ENCODE results near the gene PSEN2. TPM values are rescaled to one million over a fixed set of nuclear protein-coding genes. Genes with fewer than 3 reads are reported as not detected.
A peak's percentile ranks its signal among the peaks of the same experiment; 100 is the strongest.
"Not testable (repeated sequence)": the region's sequence is repeated elsewhere in the genome, so short reads cannot be mapped to it uniquely, and the experiment has no call there.

The PSEN2 gene
- total RNA-seq, 2 experiments from 2014 or later = 0.64 to 0.69 TPM

DNA sequence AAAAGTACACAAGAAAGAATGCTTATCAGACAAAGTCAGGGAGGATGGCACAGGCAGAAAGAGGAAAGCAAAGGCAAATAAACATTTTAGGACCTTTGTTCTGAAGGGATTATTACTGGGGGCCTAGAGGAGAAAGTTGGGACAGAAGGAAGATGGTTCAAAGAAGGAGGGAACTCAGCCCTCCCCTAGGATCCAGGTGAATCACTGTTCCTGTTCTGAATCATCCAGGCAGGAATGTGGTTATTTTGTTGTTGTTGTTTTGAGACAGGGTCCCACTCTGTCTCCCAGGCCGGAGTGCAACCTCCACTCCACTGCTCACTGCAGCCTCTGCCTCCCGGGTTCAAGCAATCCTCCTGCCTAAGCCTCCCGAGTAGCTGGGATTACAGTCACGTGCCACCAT, 38.5 kb upstream of the PSEN2 start:
- no peaks in the 10 kb centered on the region for H3K27me3 Mint-ChIP-seq (ENCODE audit: low read depth)
- CTCF ChIA-PET = interaction anchor here (1.6 kb wide), 1 partner anchor 199 kb away, joined by 5 read pairs; no protein-coding TSS in a partner anchor
- H3K4me1 Mint-ChIP-seq (ENCODE audit: low read depth) = peaks cover 19% of the 10 kb centered on the region
- H3K9me3 Mint-ChIP-seq = peaks cover 7% of the 10 kb centered on the region
- H3K36me3 Mint-ChIP-seq (ENCODE audit: low read depth) = no peaks in the 10 kb centered on the region
- H3K27ac Mint-ChIP-seq = no peak overlapping the region
- intact Hi-C loops (cut with micrococcal nuclease) = no loop called here
- H3K4me3 Mint-ChIP-seq = no peak overlapping the region
- no peak for DNase-seq

DNA sequence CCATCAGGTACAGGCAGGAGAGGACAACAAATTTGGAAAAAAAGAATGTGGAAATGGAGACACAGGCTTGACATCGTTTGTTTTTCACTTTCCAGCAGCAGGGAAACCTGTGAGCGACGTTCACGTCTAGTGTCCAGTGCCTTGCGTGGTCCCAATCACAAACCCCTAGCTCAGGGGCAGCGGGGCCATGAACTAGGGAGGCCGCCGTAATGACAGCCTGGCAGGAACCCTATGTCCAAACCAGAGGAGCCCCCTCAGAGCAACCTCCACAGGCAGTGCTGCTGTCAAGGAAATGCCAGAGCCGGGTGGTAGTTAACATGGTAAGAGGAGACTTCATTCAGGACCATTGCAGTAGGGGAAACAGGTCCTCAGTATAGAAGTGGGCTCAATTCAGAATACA, 37.8 kb upstream of the PSEN2 start:
- Mint-ChIP-seq H3K27me3 (ENCODE audit: low read depth) (no peaks in the 10 kb centered on the region), H3K9me3 (peaks cover 7% of the 10 kb centered on the region), H3K4me3 (no peak overlapping the region), H3K36me3 (ENCODE audit: low read depth) (no peaks in the 10 kb centered on the region), H3K27ac (no peak overlapping the region), H3K4me1 (ENCODE audit: low read depth) (peaks cover 12% of the 10 kb centered on the region)
- intact Hi-C loops (cut with micrococcal nuclease) = no loop called here
- CTCF ChIA-PET = interaction anchor here (1.6 kb wide), 1 partner anchor 199 kb away, joined by 5 read pairs; no protein-coding TSS in a partner anchor
- no peak for DNase-seq

DNA sequence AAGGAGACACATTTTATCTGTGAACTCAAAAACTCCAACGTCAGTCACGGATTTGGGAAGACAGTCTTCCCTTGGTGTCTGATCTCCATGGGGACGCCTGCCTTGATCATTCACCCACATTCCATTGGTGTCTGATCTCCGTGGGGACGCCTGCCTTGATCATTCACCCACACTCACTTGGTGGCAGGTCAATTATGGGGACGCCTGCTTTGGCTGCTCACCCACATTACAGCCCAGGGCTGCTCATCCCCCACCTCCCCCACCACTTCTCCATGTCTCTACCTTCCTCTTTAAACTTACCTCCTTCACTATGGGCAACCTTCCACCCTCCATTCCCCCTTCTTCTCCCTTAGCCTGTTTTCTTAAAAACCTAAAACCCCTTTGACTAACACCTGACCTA, 36.2 kb upstream of the PSEN2 start:
- intact Hi-C loops (cut with micrococcal nuclease); H3K27ac Mint-ChIP-seq; H3K4me1 Mint-ChIP-seq (ENCODE audit: low read depth); H3K36me3 Mint-ChIP-seq (ENCODE audit: low read depth); CTCF ChIA-PET; DNase-seq; H3K9me3 Mint-ChIP-seq; H3K27me3 Mint-ChIP-seq (ENCODE audit: low read depth); H3K4me3 Mint-ChIP-seq: not testable (repeated sequence)

DNA sequence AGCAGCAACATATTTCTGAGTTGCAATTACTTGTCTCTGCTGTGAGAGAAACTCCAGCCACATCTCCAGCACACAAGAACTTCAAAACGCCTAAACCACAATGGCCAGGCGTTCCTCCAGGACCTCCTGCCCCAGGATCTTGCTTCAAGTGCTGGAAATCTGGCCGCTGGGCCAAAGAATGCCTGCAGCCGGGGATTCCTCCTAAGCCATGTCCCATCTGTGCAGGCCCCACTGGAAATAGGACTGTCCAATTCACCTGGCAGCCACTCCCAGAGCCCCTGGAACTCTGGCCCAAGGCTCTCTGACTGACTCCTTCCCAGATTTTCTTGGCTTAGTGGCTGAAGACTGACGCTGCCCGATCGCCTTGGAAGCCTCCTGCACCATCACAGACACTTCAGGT, 35.0 kb upstream of the PSEN2 start:
- DNase-seq; CTCF ChIA-PET; H3K27me3 Mint-ChIP-seq (ENCODE audit: low read depth); H3K9me3 Mint-ChIP-seq; H3K36me3 Mint-ChIP-seq (ENCODE audit: low read depth); H3K4me1 Mint-ChIP-seq (ENCODE audit: low read depth); H3K27ac Mint-ChIP-seq; intact Hi-C loops (cut with micrococcal nuclease); H3K4me3 Mint-ChIP-seq: not testable (repeated sequence)

DNA sequence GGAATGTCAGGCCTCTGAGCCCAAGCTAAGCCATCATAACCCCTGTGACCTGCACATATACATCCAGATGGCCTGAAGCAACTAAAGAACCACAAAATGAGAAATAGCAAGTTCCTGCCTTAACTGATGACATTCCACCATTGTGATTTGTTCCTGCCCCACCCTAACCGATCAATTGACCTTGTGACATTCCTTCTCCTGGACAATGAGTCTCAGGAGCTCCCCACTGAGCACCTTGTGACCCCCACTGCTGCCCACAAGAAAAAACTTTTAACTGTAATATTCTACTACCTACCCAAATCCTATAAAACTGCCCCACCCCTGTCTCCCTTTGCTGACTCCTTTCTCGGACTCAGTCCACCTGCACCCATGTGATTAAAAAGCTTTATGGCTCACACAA, 32.5 kb upstream of the PSEN2 start:
- CTCF ChIA-PET = interaction anchor here (2.6 kb wide), 1 partner anchor 212 kb away, joined by 6 read pairs; no protein-coding TSS in a partner anchor
- intact Hi-C loops (cut with micrococcal nuclease); H3K27me3 Mint-ChIP-seq (ENCODE audit: low read depth); H3K36me3 Mint-ChIP-seq (ENCODE audit: low read depth); H3K27ac Mint-ChIP-seq; H3K4me1 Mint-ChIP-seq (ENCODE audit: low read depth); H3K9me3 Mint-ChIP-seq; DNase-seq; H3K4me3 Mint-ChIP-seq: not testable (repeated sequence)

DNA sequence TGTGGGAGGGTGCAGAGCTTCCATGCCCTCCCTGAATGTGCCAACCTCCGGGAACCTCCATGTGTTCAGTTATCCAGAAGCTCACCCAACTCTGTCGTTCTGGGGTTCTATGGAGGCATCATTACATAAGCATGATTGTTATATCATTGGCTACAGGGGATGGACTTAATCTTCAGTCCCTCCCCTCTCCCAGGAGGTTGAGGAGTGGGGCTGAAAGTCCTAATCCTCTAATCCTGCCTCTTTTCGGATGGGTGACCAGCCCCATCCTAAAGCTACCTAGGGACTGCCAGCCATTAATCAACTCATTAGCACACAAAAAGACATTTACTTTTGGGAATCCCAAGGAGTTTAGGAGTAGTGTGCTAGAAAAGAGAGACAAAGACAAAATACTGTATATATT, 32.0 kb upstream of the PSEN2 start:
- CTCF ChIA-PET = interaction anchor here (2.6 kb wide), 1 partner anchor 212 kb away, joined by 6 read pairs; no protein-coding TSS in a partner anchor
- intact Hi-C loops (cut with micrococcal nuclease) = no loop called here

DNA sequence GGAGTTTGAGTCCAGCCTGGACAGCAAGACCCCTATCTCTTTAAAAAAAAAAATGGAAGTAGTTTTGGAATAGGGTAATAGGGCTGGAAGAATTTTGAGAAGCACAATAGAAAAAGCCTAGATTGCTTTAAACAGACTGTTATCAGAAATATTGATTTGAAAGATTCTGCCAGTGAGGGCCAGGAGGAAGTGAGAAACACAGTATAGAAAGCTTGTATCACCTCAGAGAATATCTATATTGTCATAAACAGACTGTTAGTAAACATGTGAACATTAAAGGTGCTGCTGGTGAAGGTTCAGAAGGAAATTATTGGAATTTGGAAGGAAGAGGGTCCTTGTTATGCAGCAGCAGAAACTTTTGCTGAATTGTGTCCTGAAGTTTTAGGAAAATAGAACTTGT, 24.8 kb upstream of the PSEN2 start:
- DNase-seq = no peak
- H3K9me3 Mint-ChIP-seq = no peaks in the 10 kb centered on the region
- CTCF ChIA-PET = interaction anchor here (0.9 kb wide), 1 partner anchor 237 kb away, joined by 5 read pairs; no protein-coding TSS in a partner anchor
- intact Hi-C loops (cut with micrococcal nuclease) = no loop called here
- H3K36me3 Mint-ChIP-seq (ENCODE audit: low read depth) = no peaks in the 10 kb centered on the region
- H3K4me1 Mint-ChIP-seq (ENCODE audit: low read depth) = no peaks in the 10 kb centered on the region
- H3K27ac Mint-ChIP-seq = no peak overlapping the region
- H3K27me3 Mint-ChIP-seq (ENCODE audit: low read depth) = no peaks in the 10 kb centered on the region
- no peak overlapping the region for H3K4me3 Mint-ChIP-seq

More for the DNA sequence above, 32.0 kb upstream of the PSEN2 start:
- no peaks in the 10 kb centered on the region for H3K4me1 Mint-ChIP-seq (ENCODE audit: low read depth)
- H3K4me3 Mint-ChIP-seq = no peak overlapping the region
- no peaks in the 10 kb centered on the region for H3K27me3 Mint-ChIP-seq (ENCODE audit: low read depth)
- no peak for DNase-seq
- H3K27ac Mint-ChIP-seq = no peak overlapping the region
- H3K36me3 Mint-ChIP-seq (ENCODE audit: low read depth) = no peaks in the 10 kb centered on the region
- H3K9me3 Mint-ChIP-seq = peaks cover 7% of the 10 kb centered on the region

DNA sequence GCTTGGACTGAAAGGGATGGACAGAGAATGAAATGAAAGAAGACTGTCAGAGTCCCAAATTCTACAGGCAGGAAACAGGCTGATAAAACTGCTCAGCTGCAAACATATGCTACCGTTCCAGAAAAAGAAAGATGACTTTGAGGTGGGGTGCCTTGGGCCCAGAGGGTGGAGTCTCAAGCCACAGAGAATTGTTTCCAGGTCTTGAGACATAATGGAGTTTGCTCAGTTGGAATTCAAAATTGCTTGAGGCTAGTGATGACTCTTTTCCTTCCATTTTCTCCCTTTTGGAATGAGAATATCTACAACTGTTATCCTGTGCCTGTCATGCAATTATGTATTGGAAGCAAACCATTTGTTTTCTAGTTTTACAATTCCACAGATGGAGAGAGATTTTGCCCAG, 23.6 kb upstream of the PSEN2 start:
- intact Hi-C loops (cut with micrococcal nuclease) = no loop called here

DNA sequence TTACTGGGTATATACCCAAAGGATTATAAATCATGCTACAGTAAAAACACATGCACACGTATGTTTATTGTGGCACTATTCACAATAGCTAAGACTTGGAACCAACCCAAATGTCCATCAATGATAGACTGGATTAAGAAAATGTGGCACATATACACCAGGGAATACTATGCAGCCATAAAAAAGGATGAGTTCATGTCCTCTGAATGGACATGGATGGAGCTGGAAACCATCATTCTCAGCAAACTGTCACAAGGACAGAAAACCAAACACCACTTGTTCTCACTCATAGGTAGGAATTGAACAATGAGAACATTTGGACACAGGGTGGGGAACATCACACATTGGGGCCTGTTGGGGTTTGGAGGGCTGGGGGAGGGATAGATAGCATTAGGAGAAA, 15.9 kb upstream of the PSEN2 start:
- intact Hi-C loops (cut with micrococcal nuclease); H3K4me1 Mint-ChIP-seq (ENCODE audit: low read depth); H3K4me3 Mint-ChIP-seq; H3K27me3 Mint-ChIP-seq (ENCODE audit: low read depth); H3K9me3 Mint-ChIP-seq; H3K27ac Mint-ChIP-seq; CTCF ChIA-PET; DNase-seq; H3K36me3 Mint-ChIP-seq (ENCODE audit: low read depth): not testable (repeated sequence)

More for the DNA sequence above, 23.6 kb upstream of the PSEN2 start:
- Mint-ChIP-seq H3K27me3 (ENCODE audit: low read depth) (no peaks in the 10 kb centered on the region), H3K9me3 (no peaks in the 10 kb centered on the region), H3K4me3 (no peak overlapping the region), H3K27ac (no peak overlapping the region), H3K4me1 (ENCODE audit: low read depth) (no peaks in the 10 kb centered on the region), H3K36me3 (ENCODE audit: low read depth) (no peaks in the 10 kb centered on the region)
- DNase-seq = no peak
- CTCF ChIA-PET = no interaction called here

DNA sequence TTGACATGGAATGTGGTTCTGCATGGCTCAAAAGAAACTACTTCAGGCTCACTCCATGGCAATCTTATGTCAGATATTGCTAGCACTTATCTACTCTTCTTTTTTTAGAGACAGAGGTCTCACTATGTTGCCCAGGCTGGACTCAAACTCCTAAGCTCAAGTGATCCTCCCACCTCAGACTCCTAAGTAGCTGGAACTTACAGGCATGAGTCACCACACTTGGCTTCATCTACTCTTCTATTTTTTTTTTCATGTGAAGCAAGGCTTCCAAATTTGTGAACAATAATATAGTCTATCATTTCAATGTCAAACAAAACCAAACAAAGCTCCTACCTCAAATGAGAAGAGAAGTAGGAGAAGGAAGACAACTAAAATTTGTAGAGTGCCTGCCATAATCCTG, 7.5 kb upstream of the PSEN2 start:
- CTCF ChIA-PET = interaction anchor here (0.7 to 2.5 kb wide), 2 partner anchors 15 to 96 kb away, joined by 3 to 5 read pairs; no protein-coding TSS in a partner anchor
- no peak overlapping the region for H3K4me3 Mint-ChIP-seq

DNA sequence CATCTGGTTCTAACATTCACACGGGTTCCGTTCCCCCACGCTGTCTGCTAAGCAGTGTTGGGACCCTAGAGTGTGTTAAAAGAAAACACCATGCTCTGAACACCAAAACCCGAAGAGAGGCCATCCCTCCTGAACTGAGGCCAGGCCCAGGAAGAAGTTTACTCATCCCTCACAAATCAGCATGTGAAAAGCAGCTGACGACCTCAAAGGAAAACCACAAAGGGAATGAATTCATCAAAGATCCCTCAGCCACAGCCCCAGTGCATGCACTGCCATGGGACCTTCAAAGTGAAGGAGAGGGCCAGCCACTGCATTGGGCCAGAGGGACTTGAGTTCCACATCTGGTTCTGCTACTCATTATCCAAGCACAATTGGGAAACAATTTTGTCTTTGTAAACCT, 7.0 kb upstream of the PSEN2 start:
- no peak overlapping the region for H3K27ac Mint-ChIP-seq
- intact Hi-C loops (cut with micrococcal nuclease) = loop anchor here (10.0 kb wide), 1 partner anchor 1039 kb away; no protein-coding TSS in a partner anchor
- CTCF ChIA-PET = interaction anchor here (2.5 kb wide), 1 partner anchor 16 kb away, joined by 5 read pairs; no protein-coding TSS in a partner anchor

More for the DNA sequence above, 7.5 kb upstream of the PSEN2 start:
- no peaks in the 10 kb centered on the region for H3K36me3 Mint-ChIP-seq (ENCODE audit: low read depth)
- intact Hi-C loops (cut with micrococcal nuclease) = loop anchor here (10.0 kb wide), 1 partner anchor 1038 kb away; no protein-coding TSS in a partner anchor
- no peak overlapping the region for H3K27ac Mint-ChIP-seq
- H3K9me3 Mint-ChIP-seq = no peaks in the 10 kb centered on the region
- peaks cover 2% of the 10 kb centered on the region for H3K27me3 Mint-ChIP-seq (ENCODE audit: low read depth)
- no peak for DNase-seq
- H3K4me1 Mint-ChIP-seq (ENCODE audit: low read depth) = peaks cover 11% of the 10 kb centered on the region

DNA sequence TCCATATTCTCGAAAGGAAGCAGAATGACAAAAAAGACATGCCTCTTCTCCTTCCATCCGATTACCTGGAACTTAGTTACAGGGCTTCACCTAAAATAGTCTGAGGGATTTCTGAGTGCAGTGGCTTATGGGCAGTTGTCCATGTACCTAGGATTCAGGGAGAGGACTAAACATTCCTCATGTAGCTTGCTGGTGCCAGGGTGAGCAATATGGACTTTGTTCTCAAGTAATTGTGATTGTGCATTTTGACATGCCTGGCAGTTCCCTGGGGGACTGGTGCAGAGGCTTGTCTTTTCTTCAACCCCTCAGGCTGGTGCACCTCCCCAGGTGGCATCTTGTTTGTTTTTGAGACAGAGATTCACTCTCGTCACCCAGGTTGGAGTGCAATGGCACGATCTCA, 6.1 kb upstream of the PSEN2 start:
- no peak for DNase-seq
- Mint-ChIP-seq H3K36me3 (ENCODE audit: low read depth) (no peaks in the 10 kb centered on the region), H3K27ac (no peak overlapping the region), H3K27me3 (ENCODE audit: low read depth) (peaks cover 10% of the 10 kb centered on the region), H3K4me3 (no peak overlapping the region), H3K9me3 (no peaks in the 10 kb centered on the region), H3K4me1 (ENCODE audit: low read depth) (peaks cover 11% of the 10 kb centered on the region)
- CTCF ChIA-PET = interaction anchor here (0.8 to 2.5 kb wide), 2 partner anchors 16 to 93 kb away, joined by 4 to 5 read pairs; no protein-coding TSS in a partner anchor
- intact Hi-C loops (cut with micrococcal nuclease) = loop anchor here (10.0 kb wide), 1 partner anchor 1040 kb away; no protein-coding TSS in a partner anchor

More for the DNA sequence above, 7.0 kb upstream of the PSEN2 start:
- peaks cover 11% of the 10 kb centered on the region for H3K4me1 Mint-ChIP-seq (ENCODE audit: low read depth)
- no peak overlapping the region for H3K4me3 Mint-ChIP-seq
- peaks cover 4% of the 10 kb centered on the region for H3K27me3 Mint-ChIP-seq (ENCODE audit: low read depth)
- no peaks in the 10 kb centered on the region for H3K36me3 Mint-ChIP-seq (ENCODE audit: low read depth)
- no peaks in the 10 kb centered on the region for H3K9me3 Mint-ChIP-seq
- peak; percentile 27 for DNase-seq

DNA sequence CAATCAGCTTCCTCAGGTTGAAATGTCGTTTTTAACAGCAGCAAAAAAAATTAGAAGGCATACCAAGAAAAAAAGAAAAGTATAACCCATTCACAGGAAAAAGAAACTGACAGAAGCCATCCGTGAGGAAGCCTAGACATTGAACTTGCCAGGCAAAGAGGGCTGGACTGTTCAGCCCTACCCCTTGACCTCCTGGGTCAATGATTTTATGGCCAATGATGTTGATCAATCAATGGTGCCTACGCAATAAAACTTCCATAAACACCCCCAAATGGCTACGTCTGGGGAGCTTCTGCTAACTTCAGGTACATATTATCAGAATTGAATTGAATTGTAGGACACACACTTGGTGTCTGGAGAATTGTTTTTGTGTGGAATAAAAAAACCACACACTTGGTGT, 4.8 kb upstream of the PSEN2 start:
- H3K4me1 Mint-ChIP-seq (ENCODE audit: low read depth) = peaks cover 16% of the 10 kb centered on the region
- intact Hi-C loops (cut with micrococcal nuclease) = loop anchor here (10.0 kb wide), 1 partner anchor 1041 kb away; no protein-coding TSS in a partner anchor
- CTCF ChIA-PET = interaction anchor here (0.8 kb wide), 1 partner anchor 42 kb away, joined by 4 read pairs; no protein-coding TSS in a partner anchor
- H3K36me3 Mint-ChIP-seq (ENCODE audit: low read depth) = no peaks in the 10 kb centered on the region
- no peak overlapping the region for H3K4me3 Mint-ChIP-seq
- H3K9me3 Mint-ChIP-seq = no peaks in the 10 kb centered on the region
- H3K27me3 Mint-ChIP-seq (ENCODE audit: low read depth) = peaks cover 10% of the 10 kb centered on the region
- no peak for DNase-seq
- no peak overlapping the region for H3K27ac Mint-ChIP-seq

Measured in activated naive CD4-positive, alpha-beta T cell treated with anti-CD3 and anti-CD28 coated beads for 36 hours (primary cell).